LNCaP clone FGC (cell line): ENCODE data around the gene SPATA31D3.
"Not testable (repeated sequence)": the region's sequence is repeated elsewhere in the genome, so short reads cannot be mapped to it uniquely, and the experiment has no call there.

Experiments
- DNase-seq: peaks from one replicate; pipeline ENCODE4 v3.0.0-alpha.2; 2011; ENCODE audit warnings: low read depth
- H3K4me3 ChIP-seq: 2 replicates; pipeline ENCODE4 v1.5.1; 2011; ENCODE audit warnings: mild to moderate bottlenecking, low read depth, low read length, control low read depth
- CTCF ChIP-seq: IDR thresholded peaks from 2 replicates; pipeline ENCODE4 v1.5.1; 2012; ENCODE audit warnings: mild to moderate bottlenecking; ENCODE audit not compliant: control insufficient read depth, insufficient read depth; ENCODE audit errors: extremely low read depth

The SPATA31D3 gene

DNA sequence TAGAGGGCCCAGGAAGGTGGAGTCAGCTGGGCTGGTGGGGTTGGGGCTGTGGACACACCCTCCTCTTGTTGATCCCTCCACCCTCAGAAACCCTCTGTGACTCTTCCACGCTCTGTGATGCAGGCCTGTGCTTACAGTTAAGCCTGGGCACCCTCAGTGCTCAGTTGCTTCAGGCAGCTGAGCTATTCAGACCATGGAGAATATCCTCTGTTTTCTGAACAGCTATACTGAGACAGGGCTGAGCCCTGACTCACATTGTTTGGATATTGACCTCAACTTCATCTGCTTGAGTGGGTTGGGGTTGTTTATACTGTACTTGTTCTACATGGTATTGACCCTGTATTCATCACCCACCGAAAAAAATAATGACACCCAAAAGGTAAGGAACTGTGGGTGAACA is at the start of gene SPATA31D3:
Gene SPATA31D3 (plus strand): TSS at position 108 of the 400 bp plus-strand sequence. CDS start 86 bp downstream, at position 194.
- not testable (repeated sequence) for DNase-seq, H3K4me3 ChIP-seq

DNA sequence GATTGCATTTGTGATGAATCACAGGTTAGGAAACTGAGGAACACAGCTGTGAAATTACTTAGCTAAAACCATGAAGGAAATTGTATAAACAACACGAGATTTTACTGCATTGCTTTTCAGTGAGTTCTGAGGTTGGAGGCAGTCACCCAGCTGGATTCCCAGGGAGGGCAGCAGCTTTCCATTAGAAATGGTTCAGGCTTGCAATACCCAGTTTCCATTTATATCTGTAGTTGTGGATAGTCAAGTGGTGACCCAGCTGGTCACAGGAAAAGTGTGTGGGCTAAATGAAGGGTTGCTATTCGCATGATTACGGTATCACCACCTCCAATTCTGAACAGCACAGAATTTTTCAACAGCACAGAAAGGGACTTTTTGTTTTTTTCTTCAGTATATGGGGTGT is 49.4 kb upstream of the SPATA31D3 start:
- TF ChIP-seq CTCF = no peak
- no peak for DNase-seq
- H3K4me3 ChIP-seq = no peak overlapping the region

- no peak for TF ChIP-seq CTCF
- no peak overlapping the region for H3K4me3 ChIP-seq
- no peak for DNase-seq
These were observed 48.4 kb upstream of the SPATA31D3 start for GRCh38 chr9:81894891-81895290.

GRCh38 chr9:81896070-81896469 is 47.2 kb upstream of the SPATA31D3 start:
- H3K4me3 ChIP-seq = no peak overlapping the region
- no peak for DNase-seq
- TF ChIP-seq CTCF = no peak

GRCh38 chr9:81898851-81899250 is 44.4 kb upstream of the SPATA31D3 start:
- no peak overlapping the region for H3K4me3 ChIP-seq
- no peak for DNase-seq
- TF ChIP-seq CTCF = no peak

GRCh38 chr9:81902196-81902595 is 41.1 kb upstream of the SPATA31D3 start:
- no peak overlapping the region for H3K4me3 ChIP-seq
- no peak for TF ChIP-seq CTCF
- DNase-seq = no peak

- no peak for DNase-seq
- no peak overlapping the region for H3K4me3 ChIP-seq
- no peak for TF ChIP-seq CTCF
These were observed 40.7 kb upstream of the SPATA31D3 start for GRCh38 chr9:81902626-81903025.

GRCh38 chr9:81906671-81907070 is 36.6 kb upstream of the SPATA31D3 start:
- no peak overlapping the region for H3K4me3 ChIP-seq
- no peak for DNase-seq
- no peak for TF ChIP-seq CTCF
